ENCODE results near the gene SYNJ2BP.

Gene SYNJ2BP, protein sequence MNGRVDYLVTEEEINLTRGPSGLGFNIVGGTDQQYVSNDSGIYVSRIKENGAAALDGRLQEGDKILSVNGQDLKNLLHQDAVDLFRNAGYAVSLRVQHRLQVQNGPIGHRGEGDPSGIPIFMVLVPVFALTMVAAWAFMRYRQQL

GRCh38 chr14:70416725-70417349 is at the start of gene SYNJ2BP:
Gene SYNJ2BP, minus strand, starts transcription at chr14:70417090. Its CDS starts 127 bp downstream, at chr14:70416963.
- TF ChIP-seq, protein P1, sequence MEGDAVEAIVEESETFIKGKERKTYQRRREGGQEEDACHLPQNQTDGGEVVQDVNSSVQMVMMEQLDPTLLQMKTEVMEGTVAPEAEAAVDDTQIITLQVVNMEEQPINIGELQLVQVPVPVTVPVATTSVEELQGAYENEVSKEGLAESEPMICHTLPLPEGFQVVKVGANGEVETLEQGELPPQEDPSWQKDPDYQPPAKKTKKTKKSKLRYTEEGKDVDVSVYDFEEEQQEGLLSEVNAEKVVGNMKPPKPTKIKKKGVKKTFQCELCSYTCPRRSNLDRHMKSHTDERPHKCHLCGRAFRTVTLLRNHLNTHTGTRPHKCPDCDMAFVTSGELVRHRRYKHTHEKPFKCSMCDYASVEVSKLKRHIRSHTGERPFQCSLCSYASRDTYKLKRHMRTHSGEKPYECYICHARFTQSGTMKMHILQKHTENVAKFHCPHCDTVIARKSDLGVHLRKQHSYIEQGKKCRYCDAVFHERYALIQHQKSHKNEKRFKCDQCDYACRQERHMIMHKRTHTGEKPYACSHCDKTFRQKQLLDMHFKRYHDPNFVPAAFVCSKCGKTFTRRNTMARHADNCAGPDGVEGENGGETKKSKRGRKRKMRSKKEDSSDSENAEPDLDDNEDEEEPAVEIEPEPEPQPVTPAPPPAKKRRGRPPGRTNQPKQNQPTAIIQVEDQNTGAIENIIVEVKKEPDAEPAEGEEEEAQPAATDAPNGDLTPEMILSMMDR (IDR thresholded peaks at IDR 0.05; ENCODE audit: control insufficient read depth, extremely low read depth, insufficient read depth) = no peak
- DNase-seq (ENCODE audit: low read depth) = peak; percentile 80

DNA sequence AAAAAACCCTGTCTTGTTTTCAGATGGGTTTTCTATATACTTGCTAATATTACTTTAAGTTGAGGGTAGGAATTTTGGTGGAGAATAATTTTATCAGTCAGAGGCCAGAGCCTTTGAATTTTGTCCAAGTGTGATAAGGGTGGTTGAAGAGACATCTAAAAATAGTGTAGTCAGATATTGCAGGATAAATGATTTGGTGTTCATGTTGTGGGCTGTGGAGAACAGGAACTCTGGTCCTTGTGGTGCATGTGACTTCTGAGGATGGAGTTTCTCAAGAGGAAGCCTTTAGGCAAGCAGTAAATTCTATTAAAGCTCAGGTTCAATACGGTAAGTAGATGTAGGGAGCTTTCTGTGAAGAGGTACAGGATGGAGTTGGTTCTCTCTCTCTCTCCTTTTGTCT is 37.8 kb upstream of the SYNJ2BP start:
- no peak overlapping the region for H3K4me3 ChIP-seq (ENCODE audit: low read depth, low read length)
- DNase-seq (ENCODE audit: low read depth) = no peak
- TF ChIP-seq, protein P1 (IDR thresholded peaks at IDR 0.05; ENCODE audit: control insufficient read depth, extremely low read depth, insufficient read depth) = no peak

More at GRCh38 chr14:70416725-70417349, at the start of gene SYNJ2BP:
- peak within 1 kb of the TSS; percentile 74 for H3K4me3 ChIP-seq (ENCODE audit: low read depth, low read length)

DNA sequence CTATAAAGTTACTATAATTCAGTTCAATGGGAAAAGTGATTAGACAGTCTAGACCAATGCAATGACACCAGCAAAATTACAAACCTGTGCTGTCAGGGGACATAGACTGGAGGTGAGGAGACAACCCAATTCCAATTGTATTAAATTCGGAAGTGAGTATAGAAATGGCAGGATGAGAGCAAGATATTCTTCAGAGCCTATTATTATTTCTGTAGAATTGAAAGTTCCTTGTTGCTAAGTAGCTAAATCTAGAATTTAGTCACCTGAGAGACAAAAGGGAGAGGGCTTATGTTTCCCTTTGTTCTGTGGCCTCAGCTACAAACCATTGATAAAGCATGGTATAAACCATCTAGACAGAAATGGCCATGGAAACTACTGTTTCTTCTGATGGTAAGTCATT is 35.0 kb upstream of the SYNJ2BP start, which contains the start of gene ADAM21:
Gene ADAM21, plus strand, starts transcription at position 301 of the 400 bp plus-strand sequence. CDS start 5,326 bp downstream, outside the sequence.
- TF ChIP-seq, protein P1 (IDR thresholded peaks at IDR 0.05; ENCODE audit: control insufficient read depth, extremely low read depth, insufficient read depth) = no peak
- no peak for DNase-seq (ENCODE audit: low read depth)
- H3K4me3 ChIP-seq (ENCODE audit: low read depth, low read length) = no peak within 1 kb of the TSS

DNA sequence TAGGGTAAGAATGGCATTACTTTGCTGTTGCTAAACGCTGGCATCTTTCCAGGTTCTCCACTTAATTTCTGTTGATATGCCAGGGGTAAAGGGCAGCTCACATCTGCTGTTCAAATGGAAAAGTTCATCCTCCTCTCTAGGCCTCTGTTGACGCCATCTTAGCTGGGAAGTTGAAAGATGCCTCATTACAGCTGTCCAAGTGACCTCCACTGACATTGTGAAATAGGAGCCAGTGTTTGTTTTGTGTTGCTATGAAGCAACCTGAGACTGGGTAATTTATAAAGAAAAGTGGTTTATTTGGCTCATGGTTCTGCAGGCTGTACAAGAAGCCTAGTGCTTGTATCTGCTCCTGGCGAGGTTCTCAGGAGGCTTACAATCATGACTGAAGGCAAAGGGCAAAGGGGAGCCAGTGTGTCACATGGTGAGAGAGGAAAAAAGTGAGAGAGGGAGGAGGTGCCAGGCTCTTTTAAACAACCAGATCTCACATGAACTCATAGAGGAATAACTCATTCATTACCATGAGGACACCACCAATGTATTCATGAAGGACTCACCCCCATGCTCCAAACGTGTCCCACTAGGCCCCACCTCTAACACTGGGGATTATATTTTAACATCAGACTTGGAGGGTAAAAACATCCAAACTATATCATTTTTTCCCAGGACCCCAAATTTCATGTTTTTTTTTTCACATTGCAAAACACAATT is 31.9 kb upstream of the SYNJ2BP start:
- no peak for DNase-seq (ENCODE audit: low read depth)
- TF ChIP-seq, protein P1 (IDR thresholded peaks at IDR 0.05; ENCODE audit: control insufficient read depth, extremely low read depth, insufficient read depth) = no peak
- no peak overlapping the region for H3K4me3 ChIP-seq (ENCODE audit: low read depth, low read length)

- no peak for DNase-seq (ENCODE audit: low read depth)
- TF ChIP-seq, protein P1 (IDR thresholded peaks at IDR 0.05; ENCODE audit: control insufficient read depth, extremely low read depth, insufficient read depth) = no peak
- H3K4me3 ChIP-seq (ENCODE audit: low read depth, low read length) = no peak overlapping the region
Measured at GRCh38 chr14:70442750-70443149, 25.9 kb upstream of the SYNJ2BP start.

GRCh38 chr14:70441641-70442040 is 24.8 kb upstream of the SYNJ2BP start:
- DNase-seq (ENCODE audit: low read depth) = no peak
- no peak overlapping the region for H3K4me3 ChIP-seq (ENCODE audit: low read depth, low read length)
- TF ChIP-seq, protein P1 (IDR thresholded peaks at IDR 0.05; ENCODE audit: control insufficient read depth, extremely low read depth, insufficient read depth) = no peak

All from LNCaP clone FGC (cell line).